HK-2 (cell line): ENCODE measurements around the gene C16orf90.

ENCODE experiments used
- DNase-seq: peaks from one replicate; pipeline ENCODE4 v3.0.0-alpha.2; 2018; ENCODE audit not compliant: unreplicated experiment

C16orf90 gene

DNA sequence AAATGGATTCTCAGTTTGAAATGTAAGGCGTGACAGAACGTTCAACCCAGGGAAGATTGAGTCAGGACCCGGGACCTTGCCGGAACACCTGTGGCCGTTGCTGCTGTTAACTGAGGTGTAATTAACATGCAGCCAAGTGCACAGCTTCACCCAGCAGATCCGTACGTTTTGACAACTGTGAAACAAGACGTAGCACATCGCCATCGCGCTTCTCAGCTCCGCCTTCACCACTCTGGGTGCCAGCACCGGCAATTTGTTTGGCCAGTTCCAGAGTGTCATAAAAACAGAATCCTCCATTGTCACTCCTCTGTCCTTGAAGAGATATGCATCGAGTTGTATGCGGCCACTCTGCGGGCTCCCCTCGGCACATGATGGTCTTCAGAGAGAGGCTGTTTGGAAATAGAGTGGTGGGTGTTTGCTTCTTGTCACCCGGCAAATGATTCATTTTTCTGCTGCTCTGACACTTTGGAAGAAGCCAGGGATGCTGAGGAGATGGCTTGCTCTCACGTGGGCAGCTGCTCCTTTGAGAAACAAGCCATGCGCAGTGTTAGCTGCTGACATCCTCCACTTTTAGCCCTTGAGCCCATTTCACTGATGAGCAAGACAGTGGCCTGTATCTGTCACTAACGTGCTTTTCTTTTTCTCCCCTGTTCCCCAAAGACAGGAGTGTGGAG lies 29.2 kb downstream of the C16orf90 start:
- DNase-seq: no peak

DNA sequence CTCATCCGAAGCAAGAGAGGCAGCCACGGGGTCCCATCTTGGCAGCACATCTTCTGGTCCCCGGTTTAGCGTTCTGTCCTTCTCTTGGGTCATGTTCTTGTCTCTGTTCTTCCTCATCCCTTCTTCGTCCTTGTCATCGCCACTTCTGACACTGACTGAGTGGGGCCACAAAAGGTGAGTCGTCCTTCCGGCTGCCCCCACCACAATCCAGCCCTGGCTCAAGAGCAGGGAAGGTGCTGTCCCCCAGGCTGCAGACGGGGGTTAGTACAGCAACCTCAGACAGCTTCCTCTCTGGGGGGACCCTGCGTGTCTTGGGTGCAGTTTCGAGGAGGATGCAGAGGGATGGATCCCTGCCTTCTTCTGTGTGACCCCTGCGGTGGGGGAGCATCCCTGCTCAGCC lies 30.0 kb downstream of the C16orf90 start:
- DNase-seq: no peak

DNA sequence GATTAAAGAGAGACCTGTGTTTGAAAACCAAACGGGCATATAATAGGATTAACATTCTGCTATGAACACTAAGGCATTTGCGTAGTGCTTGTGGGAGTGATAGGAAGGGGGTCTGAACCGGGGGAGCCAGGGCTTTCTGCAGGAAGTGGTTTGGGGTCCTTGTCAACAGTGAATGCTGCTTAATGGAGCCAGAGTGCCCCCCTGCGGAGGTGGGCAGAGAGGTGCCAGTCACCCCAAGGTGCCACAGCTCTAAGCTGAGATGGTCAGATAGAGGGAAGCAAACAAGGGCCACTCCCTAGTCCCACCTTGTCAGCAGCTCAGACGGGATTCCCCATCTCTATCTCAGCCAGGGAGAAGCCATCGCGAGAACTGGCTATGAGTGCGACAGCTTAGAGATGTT lies 34.1 kb downstream of the C16orf90 start:
- DNase-seq: no peak

DNA sequence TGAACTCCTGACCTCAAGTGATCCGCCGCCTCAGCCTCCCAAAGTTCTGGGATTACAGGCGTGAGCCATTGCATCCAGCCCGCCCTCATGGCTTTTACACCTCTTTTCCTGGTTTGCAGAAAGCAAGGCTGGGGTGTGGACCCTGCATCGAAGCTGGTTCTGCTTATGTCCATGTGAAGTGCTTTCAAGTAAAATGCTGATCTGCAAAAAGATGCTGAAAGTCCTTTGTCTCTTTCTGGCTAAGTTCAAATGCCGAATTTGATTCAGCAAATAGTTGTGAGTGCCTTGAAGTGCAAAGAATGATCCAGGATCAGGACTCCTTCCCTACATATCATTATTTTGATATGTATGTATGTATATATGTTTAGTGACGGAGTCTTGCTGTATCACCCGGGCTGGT lies 34.7 kb downstream of the C16orf90 start:
- no peak for DNase-seq

- DNase-seq: no peak
These were observed 35.2 kb downstream of the C16orf90 start for GRCh38 chr16:3460121-3460520.

DNA sequence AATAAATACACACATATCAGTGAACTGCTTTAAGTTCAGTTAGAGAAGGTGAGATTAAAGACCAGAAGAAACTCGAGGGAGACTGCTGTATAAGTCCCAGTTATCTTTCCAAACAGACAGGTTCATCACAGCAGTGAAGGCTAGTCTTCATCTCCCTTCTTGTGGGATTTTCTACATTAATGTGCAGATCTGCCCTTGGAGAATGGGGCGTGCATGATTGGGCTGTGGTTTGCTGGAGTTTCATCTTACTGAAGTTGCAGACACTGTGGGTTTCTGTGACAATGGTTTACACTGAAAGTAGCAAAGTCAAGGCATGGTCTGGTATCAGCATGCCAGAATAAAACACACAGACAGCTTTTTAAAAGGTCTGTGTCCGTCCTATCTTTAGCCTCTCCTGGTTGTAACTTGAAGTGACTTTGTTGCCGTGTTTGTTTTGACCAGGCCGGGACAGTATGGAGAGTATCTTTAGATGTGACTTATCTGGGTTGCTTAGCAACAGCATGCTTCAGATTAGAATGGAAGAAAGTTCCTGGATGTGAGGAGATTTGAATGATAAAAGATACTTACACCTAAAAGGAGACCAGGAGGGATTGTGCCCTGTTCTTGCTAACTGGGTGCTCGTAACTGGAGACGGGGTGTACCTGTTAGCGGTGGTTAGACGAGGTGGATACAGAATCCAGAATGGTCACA lies 35.7 kb downstream of the C16orf90 start:
- no peak for DNase-seq

DNA sequence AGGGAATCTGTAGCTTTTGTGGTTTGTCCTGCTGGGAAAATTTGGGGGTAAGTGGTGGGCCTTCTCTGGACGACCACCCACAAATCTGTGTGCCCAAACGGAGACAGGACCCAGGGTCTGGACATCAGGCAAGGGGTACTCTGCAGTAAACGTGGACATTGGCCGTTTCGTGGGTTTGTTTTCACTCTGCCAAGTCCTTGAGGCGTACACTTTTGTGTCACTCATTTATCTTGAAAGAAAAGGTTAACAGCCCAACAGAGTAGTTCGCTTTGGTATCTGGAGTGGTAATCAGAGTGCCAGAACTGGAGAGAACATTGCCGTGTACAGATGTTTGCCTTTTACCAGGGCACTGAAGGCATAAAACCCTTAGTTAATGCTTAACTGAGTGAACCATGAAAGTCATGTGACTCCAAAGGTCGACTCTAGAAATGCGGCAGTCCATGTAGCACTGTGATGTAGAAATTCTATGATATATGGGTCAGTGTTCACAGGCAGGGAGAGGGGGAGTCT lies 36.4 kb downstream of the C16orf90 start:
- DNase-seq: peak; percentile 8

GRCh38 chr16:3458278-3458851 lies 36.9 kb downstream of the C16orf90 start:
- DNase-seq: peak; percentile 31

- peak; percentile 80 for DNase-seq
These were observed 37.6 kb downstream of the C16orf90 start for GRCh38 chr16:3457434-3458252.

DNA sequence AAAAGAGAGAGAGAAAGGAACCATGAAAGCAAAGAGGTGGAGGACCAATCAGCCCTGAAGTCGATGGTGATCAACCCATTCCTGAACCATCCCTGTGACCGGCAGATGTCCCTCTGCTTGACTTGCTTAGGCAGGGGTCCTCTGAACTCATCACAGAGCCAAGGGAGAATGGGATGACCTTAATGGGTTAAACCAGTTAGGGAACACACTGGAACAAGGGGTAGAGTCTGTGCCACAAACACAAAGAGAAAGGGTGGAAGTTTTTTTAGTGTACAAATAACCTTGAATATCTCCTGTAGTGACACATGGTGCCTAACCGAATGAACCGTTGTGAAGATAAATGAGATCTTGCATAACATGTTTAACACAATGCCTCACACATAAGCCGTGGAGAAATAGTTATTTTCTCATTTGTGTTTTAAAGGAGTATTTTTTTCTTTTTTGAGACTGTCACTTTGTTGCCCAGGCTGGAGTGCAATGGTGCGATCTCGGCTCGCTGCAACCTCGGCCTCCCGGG lies 40.6 kb downstream of the C16orf90 start:
- no peak for DNase-seq

GRCh38 chr16:3454093-3454492 lies 41.2 kb downstream of the C16orf90 start:
- peak; percentile 11 for DNase-seq

GRCh38 chr16:3444032-3444388 lies 51.3 kb downstream of the C16orf90 start:
- peak; percentile 54 for DNase-seq
